Panc1 (cell line): ENCODE measurements around the gene FBRSL1. TPM values are rescaled to one million over a fixed set of nuclear protein-coding genes. Genes with fewer than 3 reads are reported as not detected.
A peak's percentile ranks its signal among the peaks of the same experiment; 100 is the strongest.

Source experiments
- ATAC-seq: fragments of 200-7000 bp; cut with Tn5 transposase; 2 replicates; pipeline ENCODE4 v1.9.1; 2020; ENCODE audit warnings: mild to moderate bottlenecking, moderate library complexity
- BruUV-seq: library from RNA; stranded (reverse); fragments of 400-500 nt; replicated peaks from 2 replicates; lab custom pipeline; 2021; lab: Mats Ljungman, UMichigan
- CTCF ChIA-PET: fragments of 300-600 bp; sonication (Branson Sonifier 250); formaldehyde crosslinking; loops from one replicate; lab custom pipeline; 2022; ENCODE audit warnings: antibody characterized with exemption; lab: Charles Lee
- POLR2A ChIA-PET: fragments of 300-600 bp; sonication (Branson Sonifier 250); formaldehyde crosslinking; loops from one replicate; lab custom pipeline; 2022; ENCODE audit warnings: antibody characterized with exemption; lab: Charles Lee
- DNase-seq: peaks from one replicate; pipeline ENCODE4 v3.0.0-alpha.2; 2010; ENCODE audit warnings: low read depth, low spot score
- H3K27ac ChIP-seq: 2 replicates; pipeline ENCODE4 v1.5.1; 2011; ENCODE audit warnings: mild to moderate bottlenecking, low read length, inconsistent platforms
- H3K27me3 ChIP-seq: fragments of 200-500 bp; sonication (Bioruptor generic); 2 replicates; pipeline ENCODE4 v1.6.0; 2014; ENCODE audit warnings: low read length, inconsistent platforms; ENCODE audit not compliant: control insufficient read depth, insufficient read depth
- H3K36me3 ChIP-seq: fragments of 200-500 bp; sonication (Bioruptor generic); 2 replicates; pipeline ENCODE4 v1.5.1; 2014; ENCODE audit warnings: inconsistent platforms, mild to moderate bottlenecking, low read length, moderate library complexity; ENCODE audit not compliant: control insufficient read depth, insufficient read depth
- H3K4me1 ChIP-seq: 2 replicates; pipeline ENCODE4 v1.5.1; 2011; ENCODE audit warnings: inconsistent platforms, mild to moderate bottlenecking, low read length, moderate library complexity; ENCODE audit not compliant: control insufficient read depth, insufficient read depth
- H3K4me3 ChIP-seq, 2 experiments: 2 replicates each; pipeline ENCODE4 v1.5.1; 2011 to 2012; ENCODE audit warnings: low read depth in 2 of 2, low read length in 2 of 2, mild to moderate bottlenecking in 2 of 2, inconsistent platforms in 1 of 2, moderate library complexity in 1 of 2
- H3K9me3 ChIP-seq: fragments of 200-500 bp; sonication (Bioruptor generic); 2 replicates; pipeline ENCODE4 v1.5.1; 2014; ENCODE audit warnings: low read depth, mild to moderate bottlenecking, inconsistent platforms, low read length, moderate library complexity; ENCODE audit not compliant: control insufficient read depth, insufficient read depth
- CTCF ChIP-seq: fragments of 450-650 bp; IDR thresholded peaks from 2 replicates; pipeline ENCODE4 v1.5.1; 2017; ENCODE audit warnings: mild to moderate bottlenecking
- POLR2AphosphoS5 ChIP-seq: IDR thresholded peaks from 2 replicates; pipeline ENCODE4 v1.6.1; 2012; ENCODE audit warnings: mild to moderate bottlenecking, low read depth, low read length, moderate library complexity
- REST ChIP-seq, 2 experiments: IDR thresholded peaks; 2 replicates each; pipeline ENCODE4 v1.6.1; 2011 to 2012; ENCODE audit warnings: low read depth in 2 of 2, control low read depth in 1 of 2, low read length in 1 of 2, mild to moderate bottlenecking in 1 of 2, moderate library complexity in 1 of 2; ENCODE audit not compliant: insufficient read depth in 1 of 2
- SIN3A ChIP-seq: IDR thresholded peaks from 2 replicates; pipeline ENCODE4 v1.6.1; 2012; ENCODE audit warnings: low read depth, mild to moderate bottlenecking, low read length, moderate library complexity, borderline replicate concordance; ENCODE audit not compliant: insufficient read depth
- TCF7L2 ChIP-seq: IDR thresholded peaks from 2 replicates; pipeline ENCODE4 v1.6.1; 2011; ENCODE audit warnings: mild to moderate bottlenecking, low read depth, low read length, inconsistent platforms
- in situ Hi-C: cut with HindIII; loops from 2 replicates; pipeline ENCODE4 v1.10.0; 2016; ENCODE audit warnings: low sequenced_read_pairs, low pct_unique_long_range_greater_than_20kb
- intact Hi-C: fragments of 100-400 bp; cut with micrococcal nuclease; formaldehyde crosslinking; loops from one replicate; pipeline ENCODE4 v1.10.0; 2022; ENCODE audit not compliant: unreplicated experiment
- total RNA-seq: library from RNA; stranded (reverse); gene quantifications from one replicate; pipeline ENCODE4 v1.2.1, GENCODE V29; 2021; ENCODE audit not compliant: unreplicated experiment

The FBRSL1 gene
- total RNA-seq, 1 experiment from 2014 or later = 104 TPM

GRCh38 chr12:132551641-132552031, 61.7 kb downstream of the FBRSL1 start:
- no TSS peak for BruUV-seq
- in situ Hi-C loops (no loop called here), intact Hi-C loops (no loop called here)
- Histone ChIP-seq H3K27ac (no peak overlapping the region), H3K4me3 (no peak overlapping the region), H3K9me3 (no peaks in the 10 kb centered on the region), H3K36me3 (no peaks in the 10 kb centered on the region), H3K4me1 (no peaks in the 10 kb centered on the region), H3K27me3 (no peaks in the 10 kb centered on the region)
- ChIA-PET CTCF (no interaction called here), POLR2A (no interaction called here)
- DNase-seq = no peak
- no peak for ATAC-seq
- TF ChIP-seq REST (IDR thresholded peaks at IDR 0.05; ENCODE audit: insufficient read depth in 1 of 2, low read depth in 2 of 2, low read length in 1 of 2) = no peak
- TF ChIP-seq TCF7L2 = no peak
- TF ChIP-seq CTCF = no peak
- no peak for TF ChIP-seq POLR2AphosphoS5
- TF ChIP-seq SIN3A = no peak

GRCh38 chr12:132554845-132555630, 65.1 kb downstream of the FBRSL1 start:
- in situ Hi-C loops (no loop called here), intact Hi-C loops (no loop called here)
- Histone ChIP-seq H3K27ac (no peak overlapping the region), H3K9me3 (no peaks in the 10 kb centered on the region), H3K36me3 (no peaks in the 10 kb centered on the region), H3K4me1 (no peaks in the 10 kb centered on the region), H3K4me3 (no peak overlapping the region), H3K27me3 (no peaks in the 10 kb centered on the region)
- ChIA-PET POLR2A (no interaction called here), CTCF (interaction anchor here (0.8 kb wide), 1 partner anchor 141 kb away, joined by 4 read pairs; no protein-coding TSS in a partner anchor)
- ATAC-seq = no peak
- DNase-seq = no peak
- TF ChIP-seq CTCF = peak; percentile 80
- no peak for TF ChIP-seq POLR2AphosphoS5
- BruUV-seq = no TSS peak
